Erythroblast (primary cell): ENCODE data around the gene ITPA.

Experiments used
- GATA1 ChIP-seq: IDR thresholded peaks from 2 replicates; pipeline ENCODE4 v1.6.1; 2011; ENCODE audit warnings: low read depth, mild to moderate bottlenecking, control low read depth, low read length, moderate library complexity
- POLR2A ChIP-seq: IDR thresholded peaks from 2 replicates; pipeline ENCODE4 v1.6.1; 2011; ENCODE audit warnings: mild to moderate bottlenecking, low read length

- no peak for TF ChIP-seq POLR2A
- TF ChIP-seq GATA1: no peak
Observed at GRCh38 chr20:3194617-3195280, 14.5 kb upstream of the ITPA start.
